ENCODE data around the gene TEX38. TPM values are rescaled to one million over a fixed set of nuclear protein-coding genes. Genes with fewer than 3 reads are reported as not detected.

The TEX38 gene
- total and polyA plus RNA-seq, 2 of the 13 experiments (the other 11 are each of a cell fraction or from before 2014, with no cell fraction given) = 0.18 TPM; not detected in 1

DNA sequence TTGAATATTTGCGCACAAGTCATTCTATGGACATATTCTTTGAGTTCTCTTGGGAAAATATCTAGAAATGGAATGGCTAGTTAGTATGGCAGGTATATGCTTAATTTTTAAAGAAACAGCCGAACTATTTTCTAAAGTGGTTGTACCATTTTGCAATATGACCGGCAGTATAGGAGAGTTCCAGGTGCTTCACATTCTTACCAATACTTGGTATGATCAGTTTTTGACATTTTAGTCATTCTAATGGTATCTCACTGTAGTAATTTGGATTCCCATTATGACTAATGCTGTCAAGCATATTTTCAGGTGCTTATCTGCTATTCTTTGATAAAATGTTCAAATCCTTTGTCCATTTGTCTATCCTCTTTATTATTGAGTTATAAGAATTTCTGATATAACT, 24.0 kb upstream of the TEX38 start (continued):
- TF ChIP-seq, protein P1, sequence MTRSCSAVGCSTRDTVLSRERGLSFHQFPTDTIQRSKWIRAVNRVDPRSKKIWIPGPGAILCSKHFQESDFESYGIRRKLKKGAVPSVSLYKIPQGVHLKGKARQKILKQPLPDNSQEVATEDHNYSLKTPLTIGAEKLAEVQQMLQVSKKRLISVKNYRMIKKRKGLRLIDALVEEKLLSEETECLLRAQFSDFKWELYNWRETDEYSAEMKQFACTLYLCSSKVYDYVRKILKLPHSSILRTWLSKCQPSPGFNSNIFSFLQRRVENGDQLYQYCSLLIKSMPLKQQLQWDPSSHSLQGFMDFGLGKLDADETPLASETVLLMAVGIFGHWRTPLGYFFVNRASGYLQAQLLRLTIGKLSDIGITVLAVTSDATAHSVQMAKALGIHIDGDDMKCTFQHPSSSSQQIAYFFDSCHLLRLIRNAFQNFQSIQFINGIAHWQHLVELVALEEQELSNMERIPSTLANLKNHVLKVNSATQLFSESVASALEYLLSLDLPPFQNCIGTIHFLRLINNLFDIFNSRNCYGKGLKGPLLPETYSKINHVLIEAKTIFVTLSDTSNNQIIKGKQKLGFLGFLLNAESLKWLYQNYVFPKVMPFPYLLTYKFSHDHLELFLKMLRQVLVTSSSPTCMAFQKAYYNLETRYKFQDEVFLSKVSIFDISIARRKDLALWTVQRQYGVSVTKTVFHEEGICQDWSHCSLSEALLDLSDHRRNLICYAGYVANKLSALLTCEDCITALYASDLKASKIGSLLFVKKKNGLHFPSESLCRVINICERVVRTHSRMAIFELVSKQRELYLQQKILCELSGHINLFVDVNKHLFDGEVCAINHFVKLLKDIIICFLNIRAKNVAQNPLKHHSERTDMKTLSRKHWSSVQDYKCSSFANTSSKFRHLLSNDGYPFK (CRISPR knock-in tag; IDR thresholded peaks at IDR 0.05; ENCODE audit: borderline replicate concordance) = no peak
- TF ChIP-seq, protein P2, sequence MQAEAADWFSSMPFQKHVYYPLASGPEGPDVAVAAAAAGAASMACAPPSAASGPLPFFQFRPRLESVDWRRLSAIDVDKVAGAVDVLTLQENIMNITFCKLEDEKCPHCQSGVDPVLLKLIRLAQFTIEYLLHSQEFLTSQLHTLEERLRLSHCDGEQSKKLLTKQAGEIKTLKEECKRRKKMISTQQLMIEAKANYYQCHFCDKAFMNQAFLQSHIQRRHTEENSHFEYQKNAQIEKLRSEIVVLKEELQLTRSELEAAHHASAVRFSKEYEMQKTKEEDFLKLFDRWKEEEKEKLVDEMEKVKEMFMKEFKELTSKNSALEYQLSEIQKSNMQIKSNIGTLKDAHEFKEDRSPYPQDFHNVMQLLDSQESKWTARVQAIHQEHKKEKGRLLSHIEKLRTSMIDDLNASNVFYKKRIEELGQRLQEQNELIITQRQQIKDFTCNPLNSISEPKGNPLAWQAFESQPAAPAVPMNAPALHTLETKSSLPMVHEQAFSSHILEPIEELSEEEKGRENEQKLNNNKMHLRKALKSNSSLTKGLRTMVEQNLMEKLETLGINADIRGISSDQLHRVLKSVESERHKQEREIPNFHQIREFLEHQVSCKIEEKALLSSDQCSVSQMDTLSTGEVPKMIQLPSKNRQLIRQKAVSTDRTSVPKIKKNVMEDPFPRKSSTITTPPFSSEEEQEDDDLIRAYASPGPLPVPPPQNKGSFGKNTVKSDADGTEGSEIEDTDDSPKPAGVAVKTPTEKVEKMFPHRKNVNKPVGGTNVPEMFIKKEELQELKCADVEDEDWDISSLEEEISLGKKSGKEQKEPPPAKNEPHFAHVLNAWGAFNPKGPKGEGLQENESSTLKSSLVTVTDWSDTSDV (CRISPR knock-in tag; IDR thresholded peaks at IDR 0.05) = no peak
- TF ChIP-seq ZNF34 (CRISPR knock-in tag; IDR thresholded peaks at IDR 0.05; ENCODE audit: borderline replicate concordance) = no peak
- TF ChIP-seq, protein P3, sequence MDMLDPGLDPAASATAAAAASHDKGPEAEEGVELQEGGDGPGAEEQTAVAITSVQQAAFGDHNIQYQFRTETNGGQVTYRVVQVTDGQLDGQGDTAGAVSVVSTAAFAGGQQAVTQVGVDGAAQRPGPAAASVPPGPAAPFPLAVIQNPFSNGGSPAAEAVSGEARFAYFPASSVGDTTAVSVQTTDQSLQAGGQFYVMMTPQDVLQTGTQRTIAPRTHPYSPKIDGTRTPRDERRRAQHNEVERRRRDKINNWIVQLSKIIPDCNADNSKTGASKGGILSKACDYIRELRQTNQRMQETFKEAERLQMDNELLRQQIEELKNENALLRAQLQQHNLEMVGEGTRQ (IDR thresholded peaks at IDR 0.05; ENCODE audit: low read depth, low read length) = no peak
- TF ChIP-seq, protein P3 (CRISPR knock-in tag; IDR thresholded peaks at IDR 0.05; ENCODE audit: borderline replicate concordance) = no peak
- TF ChIP-seq, protein P4, sequence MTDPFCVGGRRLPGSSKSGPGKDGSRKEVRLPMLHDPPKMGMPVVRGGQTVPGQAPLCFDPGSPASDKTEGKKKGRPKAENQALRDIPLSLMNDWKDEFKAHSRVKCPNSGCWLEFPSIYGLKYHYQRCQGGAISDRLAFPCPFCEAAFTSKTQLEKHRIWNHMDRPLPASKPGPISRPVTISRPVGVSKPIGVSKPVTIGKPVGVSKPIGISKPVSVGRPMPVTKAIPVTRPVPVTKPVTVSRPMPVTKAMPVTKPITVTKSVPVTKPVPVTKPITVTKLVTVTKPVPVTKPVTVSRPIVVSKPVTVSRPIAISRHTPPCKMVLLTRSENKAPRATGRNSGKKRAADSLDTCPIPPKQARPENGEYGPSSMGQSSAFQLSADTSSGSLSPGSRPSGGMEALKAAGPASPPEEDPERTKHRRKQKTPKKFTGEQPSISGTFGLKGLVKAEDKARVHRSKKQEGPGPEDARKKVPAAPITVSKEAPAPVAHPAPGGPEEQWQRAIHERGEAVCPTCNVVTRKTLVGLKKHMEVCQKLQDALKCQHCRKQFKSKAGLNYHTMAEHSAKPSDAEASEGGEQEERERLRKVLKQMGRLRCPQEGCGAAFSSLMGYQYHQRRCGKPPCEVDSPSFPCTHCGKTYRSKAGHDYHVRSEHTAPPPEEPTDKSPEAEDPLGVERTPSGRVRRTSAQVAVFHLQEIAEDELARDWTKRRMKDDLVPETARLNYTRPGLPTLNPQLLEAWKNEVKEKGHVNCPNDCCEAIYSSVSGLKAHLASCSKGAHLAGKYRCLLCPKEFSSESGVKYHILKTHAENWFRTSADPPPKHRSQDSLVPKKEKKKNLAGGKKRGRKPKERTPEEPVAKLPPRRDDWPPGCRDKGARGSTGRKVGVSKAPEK (CRISPR knock-in tag; IDR thresholded peaks at IDR 0.05; ENCODE audit: borderline replicate concordance) = no peak
